ENCODE results near the gene NUB1.
"Not testable (repeated sequence)": the region's sequence is repeated elsewhere in the genome, so short reads cannot be mapped to it uniquely, and the experiment has no call there.

The NUB1 gene

DNA sequence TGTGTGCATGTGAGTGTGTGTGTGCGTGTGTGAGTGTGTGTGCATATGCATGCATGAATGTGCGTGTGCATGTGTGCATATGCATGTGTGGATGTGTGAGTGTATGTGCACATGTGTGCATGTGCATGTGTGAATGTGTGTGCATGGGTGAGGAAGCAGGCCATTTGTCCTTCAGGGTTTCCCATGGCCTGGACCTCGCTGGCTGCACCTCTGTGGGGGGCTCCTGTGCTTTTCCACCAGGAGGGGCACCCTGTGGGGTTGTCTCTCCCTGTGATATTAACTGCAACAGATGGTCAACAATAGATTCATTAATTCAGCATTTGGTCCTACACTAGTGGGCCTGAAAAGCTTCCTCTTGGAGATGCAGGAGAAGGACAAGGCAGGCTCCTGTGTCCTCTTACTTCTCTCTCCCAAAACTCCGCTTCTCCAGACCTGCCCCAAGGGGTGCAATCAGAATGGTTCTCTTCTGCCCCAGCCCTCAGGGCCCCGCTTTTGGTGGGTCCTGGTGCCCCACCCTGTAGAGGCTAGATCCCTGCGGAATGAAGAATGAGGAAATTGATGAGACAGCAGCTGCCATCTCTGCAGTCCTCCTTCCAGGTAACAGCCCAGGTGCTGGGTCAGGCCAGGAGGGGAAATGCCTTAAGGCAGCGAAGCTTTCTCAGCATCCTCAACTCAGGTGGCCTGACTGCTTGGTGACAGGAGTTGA, 41.5 kb upstream of the NUB1 start:
- no peaks in the 10 kb centered on the region for H3K36me3 Mint-ChIP-seq (ENCODE audit: low read depth)
- TF ChIP-seq, protein P1, sequence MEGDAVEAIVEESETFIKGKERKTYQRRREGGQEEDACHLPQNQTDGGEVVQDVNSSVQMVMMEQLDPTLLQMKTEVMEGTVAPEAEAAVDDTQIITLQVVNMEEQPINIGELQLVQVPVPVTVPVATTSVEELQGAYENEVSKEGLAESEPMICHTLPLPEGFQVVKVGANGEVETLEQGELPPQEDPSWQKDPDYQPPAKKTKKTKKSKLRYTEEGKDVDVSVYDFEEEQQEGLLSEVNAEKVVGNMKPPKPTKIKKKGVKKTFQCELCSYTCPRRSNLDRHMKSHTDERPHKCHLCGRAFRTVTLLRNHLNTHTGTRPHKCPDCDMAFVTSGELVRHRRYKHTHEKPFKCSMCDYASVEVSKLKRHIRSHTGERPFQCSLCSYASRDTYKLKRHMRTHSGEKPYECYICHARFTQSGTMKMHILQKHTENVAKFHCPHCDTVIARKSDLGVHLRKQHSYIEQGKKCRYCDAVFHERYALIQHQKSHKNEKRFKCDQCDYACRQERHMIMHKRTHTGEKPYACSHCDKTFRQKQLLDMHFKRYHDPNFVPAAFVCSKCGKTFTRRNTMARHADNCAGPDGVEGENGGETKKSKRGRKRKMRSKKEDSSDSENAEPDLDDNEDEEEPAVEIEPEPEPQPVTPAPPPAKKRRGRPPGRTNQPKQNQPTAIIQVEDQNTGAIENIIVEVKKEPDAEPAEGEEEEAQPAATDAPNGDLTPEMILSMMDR (IDR thresholded peaks at IDR 0.05), result no peak
- H3K27ac Mint-ChIP-seq, result no peak overlapping the region
- H3K4me3 Mint-ChIP-seq, result no peak overlapping the region
- no peak for DNase-seq
- H3K9me3 Mint-ChIP-seq, result peaks cover 22% of the 10 kb centered on the region
- H3K27me3 Mint-ChIP-seq (ENCODE audit: low read depth, poor library complexity), result peaks cover 82% of the 10 kb centered on the region
- peaks cover 12% of the 10 kb centered on the region for H3K4me1 Mint-ChIP-seq

DNA sequence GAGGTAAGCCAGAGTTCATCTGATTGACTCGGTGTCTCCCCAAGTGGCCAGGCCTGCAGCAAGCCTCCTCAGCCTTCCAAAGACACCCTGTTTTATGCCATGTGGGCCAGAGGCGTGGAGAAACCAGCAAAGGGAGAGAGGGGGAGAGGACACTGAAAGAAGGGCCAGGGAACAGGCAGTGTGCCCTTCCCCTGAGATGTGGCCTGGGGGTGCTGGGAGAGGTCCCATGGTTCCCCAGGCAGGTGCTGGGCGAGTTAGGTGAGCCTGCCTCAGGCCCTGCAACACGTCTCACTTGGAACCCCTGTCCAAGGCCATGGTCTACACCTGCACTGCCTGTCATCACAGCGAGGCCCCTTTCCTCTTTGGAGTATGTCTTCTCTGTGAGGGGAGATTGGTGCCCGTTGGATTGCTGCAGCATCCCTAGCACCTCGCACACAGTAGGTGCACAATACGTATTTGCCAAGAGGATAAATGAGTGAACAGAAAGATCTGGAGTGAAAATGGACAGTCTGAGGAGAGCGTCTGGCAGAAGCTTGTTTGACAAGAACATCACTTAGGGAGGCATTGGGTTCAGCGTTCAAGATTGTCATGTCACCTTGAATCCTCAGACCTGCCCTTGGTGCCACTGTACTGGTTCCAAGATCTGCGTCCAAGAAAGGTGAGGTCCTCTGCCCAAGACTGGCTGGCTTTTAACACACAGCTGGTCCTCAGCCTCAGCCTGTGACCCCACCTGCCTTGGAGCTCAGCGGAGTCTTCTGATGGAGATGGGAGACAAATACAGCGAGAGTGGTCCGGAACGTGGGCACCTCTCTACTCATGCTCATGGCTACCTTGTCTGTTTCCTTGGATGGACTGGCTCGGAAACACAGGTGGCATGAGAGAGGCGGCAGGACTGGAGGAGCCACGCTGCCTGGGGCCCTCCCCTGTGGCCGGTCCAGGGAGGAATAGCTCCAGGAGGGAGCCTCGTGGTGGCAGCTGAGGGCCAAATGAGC, 39.8 kb upstream of the NUB1 start:
- H3K36me3 Mint-ChIP-seq (ENCODE audit: low read depth), result no peaks in the 10 kb centered on the region
- H3K9me3 Mint-ChIP-seq, result peaks cover 11% of the 10 kb centered on the region
- no peak for DNase-seq
- H3K27ac Mint-ChIP-seq, result no peak overlapping the region
- peaks cover 86% of the 10 kb centered on the region for H3K27me3 Mint-ChIP-seq (ENCODE audit: low read depth, poor library complexity)
- TF ChIP-seq, protein P1 (IDR thresholded peaks at IDR 0.05), result no peak
- H3K4me1 Mint-ChIP-seq, result peaks cover 15% of the 10 kb centered on the region
- no peak overlapping the region for H3K4me3 Mint-ChIP-seq

DNA sequence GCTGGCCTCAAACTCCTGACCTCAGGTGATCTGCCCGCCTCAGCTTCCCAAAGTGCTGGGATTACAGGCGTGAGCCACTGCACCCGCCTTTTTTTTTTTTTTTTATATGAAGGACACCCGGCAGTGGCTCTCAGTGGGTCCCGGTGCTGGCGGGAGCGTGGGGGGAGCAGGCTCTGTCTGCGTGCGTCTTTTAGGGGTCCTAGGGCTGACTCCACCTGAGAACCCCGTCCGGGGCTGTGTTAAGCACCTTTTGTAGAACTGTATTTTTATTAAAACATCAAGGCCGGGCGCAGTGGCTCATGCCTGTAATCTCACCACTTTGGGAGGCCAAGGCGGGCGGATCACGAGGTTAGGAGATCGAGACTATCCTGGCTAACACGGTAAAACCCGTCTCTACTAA, 37.4 kb upstream of the NUB1 start:
- Mint-ChIP-seq H3K4me3 (peak overlapping the region; percentile 74), H3K4me1 (peaks cover 15% of the 10 kb centered on the region), H3K27me3 (ENCODE audit: low read depth, poor library complexity) (peaks cover 82% of the 10 kb centered on the region)
- DNase-seq; H3K9me3 Mint-ChIP-seq; H3K27ac Mint-ChIP-seq; H3K36me3 Mint-ChIP-seq (ENCODE audit: low read depth): not testable (repeated sequence)

GRCh38 chr7:151304856-151305255, 36.8 kb upstream of the NUB1 start:
- H3K27ac Mint-ChIP-seq, result no peak overlapping the region
- peaks cover 5% of the 10 kb centered on the region for H3K9me3 Mint-ChIP-seq
- H3K27me3 Mint-ChIP-seq (ENCODE audit: low read depth, poor library complexity), result peaks cover 78% of the 10 kb centered on the region
- peak overlapping the region; percentile 74 for H3K4me3 Mint-ChIP-seq
- TF ChIP-seq, protein P1 (IDR thresholded peaks at IDR 0.05), result no peak
- no peak for DNase-seq
- no peaks in the 10 kb centered on the region for H3K36me3 Mint-ChIP-seq (ENCODE audit: low read depth)
- peaks cover 15% of the 10 kb centered on the region for H3K4me1 Mint-ChIP-seq

DNA sequence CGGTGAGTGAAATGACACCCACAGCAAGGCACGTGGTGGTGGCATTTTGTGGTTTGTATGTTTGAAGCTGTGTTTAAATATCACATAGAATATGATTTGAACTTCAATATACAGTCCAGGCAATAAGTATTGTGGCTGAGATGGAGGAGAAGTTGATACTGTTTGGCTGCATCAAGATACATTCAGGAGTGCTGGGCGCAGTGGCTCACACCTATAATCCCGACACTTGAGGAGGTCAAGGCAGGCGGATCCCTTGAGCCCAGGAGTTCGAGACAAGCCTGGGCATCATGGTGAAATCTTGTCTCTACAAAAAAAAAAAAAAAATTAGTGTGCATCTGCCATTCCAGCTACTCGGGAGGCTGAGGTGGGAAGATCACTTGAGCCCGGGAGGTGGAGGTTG, 35.2 kb upstream of the NUB1 start:
- Mint-ChIP-seq H3K9me3 (peaks cover 11% of the 10 kb centered on the region), H3K36me3 (ENCODE audit: low read depth) (no peaks in the 10 kb centered on the region), H3K27me3 (ENCODE audit: low read depth, poor library complexity) (peaks cover 64% of the 10 kb centered on the region), H3K27ac (no peak overlapping the region), H3K4me1 (peaks cover 15% of the 10 kb centered on the region), H3K4me3 (no peak overlapping the region)
- DNase-seq, result no peak
- TF ChIP-seq, protein P1 (IDR thresholded peaks at IDR 0.05), result no peak

DNA sequence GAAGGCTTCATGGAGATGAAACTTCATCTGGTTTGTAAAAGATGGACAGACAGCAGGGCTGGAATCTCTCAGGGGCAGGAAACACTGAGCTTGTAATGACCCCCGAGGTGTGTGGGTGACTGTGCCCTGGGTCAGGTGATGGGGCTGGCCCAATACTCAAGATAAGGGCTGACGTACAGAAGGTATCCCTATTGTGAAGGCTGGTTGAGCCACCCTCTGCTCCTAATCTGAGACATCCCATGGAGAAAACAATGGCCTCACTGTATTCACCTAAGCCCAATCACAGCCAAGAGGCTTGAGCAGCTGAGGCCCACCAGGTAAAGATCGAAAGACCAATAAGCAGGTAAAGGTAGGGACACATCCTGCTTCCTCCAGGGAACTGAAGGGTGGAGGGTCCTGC, 34.8 kb upstream of the NUB1 start:
- no peak overlapping the region for H3K4me3 Mint-ChIP-seq
- no peak overlapping the region for H3K27ac Mint-ChIP-seq
- H3K36me3 Mint-ChIP-seq (ENCODE audit: low read depth), result no peaks in the 10 kb centered on the region
- peaks cover 14% of the 10 kb centered on the region for H3K9me3 Mint-ChIP-seq
- H3K27me3 Mint-ChIP-seq (ENCODE audit: low read depth, poor library complexity), result peaks cover 60% of the 10 kb centered on the region
- peaks cover 15% of the 10 kb centered on the region for H3K4me1 Mint-ChIP-seq
- TF ChIP-seq, protein P1 (IDR thresholded peaks at IDR 0.05), result no peak
- no peak for DNase-seq
